HAP-1 (cell line): ENCODE data around the gene TMEM88.
A peak's percentile ranks its signal among the peaks of the same experiment; 100 is the strongest.
"Not testable (repeated sequence)": the region's sequence is repeated elsewhere in the genome, so short reads cannot be mapped to it uniquely, and the experiment has no call there.

Experiments used
- DNase-seq, 2 experiments: peaks; one replicate each; pipeline ENCODE4 v3.0.0-alpha.2; 2016 to 2020; ENCODE audit warnings: low spot score in 2 of 2
- H3K27me3 ChIP-seq: fragments of 250-450 bp; sonication (Bioruptor Pico); 2 replicates; pipeline ENCODE4 v1.5.1; 2020; ENCODE audit warnings: low read depth, mild to moderate bottlenecking, moderate library complexity
- H3K36me3 ChIP-seq: fragments of 250-450 bp; sonication (Bioruptor Pico); replicated peaks from 2 replicates; pipeline ENCODE4 v1.5.1; 2020; ENCODE audit warnings: mild to moderate bottlenecking
- H3K4me1 ChIP-seq: fragments of 250-450 bp; sonication (Bioruptor Pico); 2 replicates; pipeline ENCODE4 v1.5.1; 2020; ENCODE audit warnings: mild to moderate bottlenecking
- H3K4me3 ChIP-seq: fragments of 250-450 bp; sonication (Bioruptor Pico); 2 replicates; pipeline ENCODE4 v1.5.1; 2020; ENCODE audit warnings: mild to moderate bottlenecking, moderate library complexity
- H3K9me3 ChIP-seq: fragments of 250-450 bp; sonication (Bioruptor Pico); 2 replicates; pipeline ENCODE4 v1.5.1; 2020; ENCODE audit warnings: mild to moderate bottlenecking, moderate library complexity
- in situ Hi-C: fragments of 300-500 bp; cut with MboI; formaldehyde crosslinking; loops from 3 replicates; pipeline ENCODE4 v1.14.3; 2020; ENCODE audit warnings: low sequenced_read_pairs, inconsistent platforms, mixed read lengths

Gene TMEM88

GRCh38 chr17:7854851-7855659 is at the start of gene TMEM88:
TSS of gene TMEM88 (plus strand) at chr17:7855066. CDS start at chr17:7855075, 9 bp downstream.
- peak within 1 kb of the TSS; percentile 63 for H3K4me3 ChIP-seq
- no peaks in the 10 kb centered on the region for H3K27me3 ChIP-seq
- in situ Hi-C loops, result no loop called here
- peaks cover 24% of the 10 kb centered on the region for H3K4me1 ChIP-seq
- no peak for DNase-seq
- no peaks in the 10 kb centered on the region for H3K9me3 ChIP-seq
- peaks cover 35% of the 10 kb centered on the region for H3K36me3 ChIP-seq

- Histone ChIP-seq H3K4me1 (peaks cover 8% of the 10 kb centered on the region), H3K4me3 (no peak overlapping the region), H3K36me3 (no peaks in the 10 kb centered on the region), H3K27me3 (0 out of 2 replicates have a peak, but pooled peaks cover 4% of the 10 kb centered on the region), H3K9me3 (no peaks in the 10 kb centered on the region)
- no peak for DNase-seq
- in situ Hi-C loops, result no loop called here
These were observed 48.3 kb upstream of the TMEM88 start for GRCh38 chr17:7806587-7806986.

- Histone ChIP-seq H3K27me3 (0 out of 2 replicates have a peak, but pooled peaks cover 4% of the 10 kb centered on the region), H3K4me3 (no peak overlapping the region), H3K4me1 (peaks cover 8% of the 10 kb centered on the region), H3K36me3 (no peaks in the 10 kb centered on the region), H3K9me3 (no peaks in the 10 kb centered on the region)
- DNase-seq, result no peak
- in situ Hi-C loops, result no loop called here
These were observed 47.7 kb upstream of the TMEM88 start for GRCh38 chr17:7807206-7807605.

GRCh38 chr17:7809086-7809790 is 45.6 kb upstream of the TMEM88 start:
- no peak for DNase-seq
- no peak overlapping the region for H3K4me3 ChIP-seq
- in situ Hi-C loops, result no loop called here
- no peaks in the 10 kb centered on the region for H3K36me3 ChIP-seq
- H3K27me3 ChIP-seq, result 0 out of 2 replicates have a peak, but pooled peaks cover 4% of the 10 kb centered on the region
- H3K9me3 ChIP-seq, result no peaks in the 10 kb centered on the region
- peaks cover 5% of the 10 kb centered on the region for H3K4me1 ChIP-seq

GRCh38 chr17:7809791-7810343 is 45.0 kb upstream of the TMEM88 start:
- H3K9me3 ChIP-seq, H3K4me3 ChIP-seq, H3K27me3 ChIP-seq, DNase-seq, in situ Hi-C loops, H3K4me1 ChIP-seq, H3K36me3 ChIP-seq: not testable (repeated sequence)

- Histone ChIP-seq H3K4me3 (no peak overlapping the region), H3K27me3 (0 out of 2 replicates have a peak, but pooled peaks cover 4% of the 10 kb centered on the region), H3K36me3 (no peaks in the 10 kb centered on the region), H3K9me3 (no peaks in the 10 kb centered on the region), H3K4me1 (peaks cover 5% of the 10 kb centered on the region)
- in situ Hi-C loops, result no loop called here
- peak in 1 of 2 experiments; percentile 12 for DNase-seq
These were observed 43.6 kb upstream of the TMEM88 start for GRCh38 chr17:7811251-7811650.

- Histone ChIP-seq H3K4me3 (no peak overlapping the region), H3K4me1 (peaks cover 5% of the 10 kb centered on the region), H3K27me3 (no peaks in the 10 kb centered on the region), H3K36me3 (no peaks in the 10 kb centered on the region), H3K9me3 (no peaks in the 10 kb centered on the region)
- no peak for DNase-seq
- in situ Hi-C loops, result no loop called here
These were observed 39.9 kb upstream of the TMEM88 start for GRCh38 chr17:7814969-7815368.

- no peak overlapping the region for H3K4me3 ChIP-seq
- no peaks in the 10 kb centered on the region for H3K9me3 ChIP-seq
- in situ Hi-C loops, result no loop called here
- H3K27me3 ChIP-seq, result no peaks in the 10 kb centered on the region
- DNase-seq, result no peak
- H3K36me3 ChIP-seq, result no peaks in the 10 kb centered on the region
- H3K4me1 ChIP-seq, result no peaks in the 10 kb centered on the region
These were observed 37.8 kb upstream of the TMEM88 start for GRCh38 chr17:7816926-7817642.

- Histone ChIP-seq H3K9me3 (no peaks in the 10 kb centered on the region), H3K4me1 (no peaks in the 10 kb centered on the region), H3K36me3 (no peaks in the 10 kb centered on the region), H3K27me3 (no peaks in the 10 kb centered on the region), H3K4me3 (no peak overlapping the region)
- no peak for DNase-seq
- in situ Hi-C loops, result no loop called here
These were observed 37.3 kb upstream of the TMEM88 start for GRCh38 chr17:7817643-7817964.

GRCh38 chr17:7818026-7818425 is 36.8 kb upstream of the TMEM88 start:
- in situ Hi-C loops, result no loop called here
- no peak for DNase-seq
- no peaks in the 10 kb centered on the region for H3K27me3 ChIP-seq
- H3K4me3 ChIP-seq, result no peak overlapping the region
- H3K9me3 ChIP-seq, result no peaks in the 10 kb centered on the region
- H3K36me3 ChIP-seq, result no peaks in the 10 kb centered on the region
- H3K4me1 ChIP-seq, result no peaks in the 10 kb centered on the region

GRCh38 chr17:7818746-7819645 is 35.9 kb upstream of the TMEM88 start:
- Histone ChIP-seq H3K9me3 (no peaks in the 10 kb centered on the region), H3K36me3 (no peaks in the 10 kb centered on the region), H3K4me1 (no peaks in the 10 kb centered on the region), H3K27me3 (no peaks in the 10 kb centered on the region), H3K4me3 (no peak overlapping the region)
- in situ Hi-C loops, result no loop called here
- no peak for DNase-seq

GRCh38 chr17:7820231-7820630 is 34.6 kb upstream of the TMEM88 start:
- no peaks in the 10 kb centered on the region for H3K4me1 ChIP-seq

GRCh38 chr17:7822126-7822525 is 32.7 kb upstream of the TMEM88 start:
- H3K4me3 ChIP-seq, result no peak overlapping the region
- no peaks in the 10 kb centered on the region for H3K9me3 ChIP-seq
- DNase-seq, result no peak
- H3K36me3 ChIP-seq, result no peaks in the 10 kb centered on the region
- no peaks in the 10 kb centered on the region for H3K27me3 ChIP-seq
- H3K4me1 ChIP-seq, result peaks cover 11% of the 10 kb centered on the region
- in situ Hi-C loops, result no loop called here

More at GRCh38 chr17:7820231-7820630, 34.6 kb upstream of the TMEM88 start:
- H3K4me3 ChIP-seq, result no peak overlapping the region
- H3K27me3 ChIP-seq, result no peaks in the 10 kb centered on the region
- H3K9me3 ChIP-seq, result no peaks in the 10 kb centered on the region
- DNase-seq, result no peak
- in situ Hi-C loops, result no loop called here
- H3K36me3 ChIP-seq, result no peaks in the 10 kb centered on the region
